Measurements from ENCODE around the gene WDR90.

- TF ChIP-seq MYC (IDR thresholded peaks at IDR 0.05; ENCODE audit: borderline replicate concordance, low read length) (no peak), RNF2 (IDR thresholded peaks at IDR 0.05; ENCODE audit: borderline replicate concordance, low read depth) (no peak), REST (IDR thresholded peaks at IDR 0.05) (no peak), POLR2A (IDR thresholded peaks at IDR 0.05; ENCODE audit: low read length) (no peak), CHD4 (IDR thresholded peaks at IDR 0.05; ENCODE audit: borderline replicate concordance) (no peak), MAZ (IDR thresholded peaks at IDR 0.05; ENCODE audit: borderline replicate concordance, low read depth, low read length) (no peak), RCOR1 (IDR thresholded peaks at IDR 0.05; ENCODE audit: low read depth, low read length) (no peak), EP300 (IDR thresholded peaks at IDR 0.05) (no peak), RFX5 (IDR thresholded peaks at IDR 0.05) (no peak), NPAS2 (CRISPR knock-in tag; IDR thresholded peaks at IDR 0.05; ENCODE audit: borderline replicate concordance) (no peak), POLR2AphosphoS2 (conservative IDR thresholded peaks at IDR 0.05; ENCODE audit: low read length) (no peak)
- TF ChIP-seq, protein P1, sequence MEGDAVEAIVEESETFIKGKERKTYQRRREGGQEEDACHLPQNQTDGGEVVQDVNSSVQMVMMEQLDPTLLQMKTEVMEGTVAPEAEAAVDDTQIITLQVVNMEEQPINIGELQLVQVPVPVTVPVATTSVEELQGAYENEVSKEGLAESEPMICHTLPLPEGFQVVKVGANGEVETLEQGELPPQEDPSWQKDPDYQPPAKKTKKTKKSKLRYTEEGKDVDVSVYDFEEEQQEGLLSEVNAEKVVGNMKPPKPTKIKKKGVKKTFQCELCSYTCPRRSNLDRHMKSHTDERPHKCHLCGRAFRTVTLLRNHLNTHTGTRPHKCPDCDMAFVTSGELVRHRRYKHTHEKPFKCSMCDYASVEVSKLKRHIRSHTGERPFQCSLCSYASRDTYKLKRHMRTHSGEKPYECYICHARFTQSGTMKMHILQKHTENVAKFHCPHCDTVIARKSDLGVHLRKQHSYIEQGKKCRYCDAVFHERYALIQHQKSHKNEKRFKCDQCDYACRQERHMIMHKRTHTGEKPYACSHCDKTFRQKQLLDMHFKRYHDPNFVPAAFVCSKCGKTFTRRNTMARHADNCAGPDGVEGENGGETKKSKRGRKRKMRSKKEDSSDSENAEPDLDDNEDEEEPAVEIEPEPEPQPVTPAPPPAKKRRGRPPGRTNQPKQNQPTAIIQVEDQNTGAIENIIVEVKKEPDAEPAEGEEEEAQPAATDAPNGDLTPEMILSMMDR (IDR thresholded peaks at IDR 0.05), result no peak
Measured at GRCh38 chr16:670485-671352, 21.6 kb downstream of the WDR90 start.
